GM10266 (cell line): ENCODE measurements around the gene ASPRV1.

Experiments
- DNase-seq: peaks from one replicate; pipeline ENCODE4 v3.0.0; 2012; ENCODE audit errors: extremely low spot score
- CTCF ChIP-seq: IDR thresholded peaks from 2 replicates; pipeline ENCODE4 v1.5.1; 2012; ENCODE audit warnings: mild to moderate bottlenecking, low read depth; ENCODE audit not compliant: control insufficient read depth, insufficient read depth; ENCODE audit errors: missing control alignments

ASPRV1 gene

DNA sequence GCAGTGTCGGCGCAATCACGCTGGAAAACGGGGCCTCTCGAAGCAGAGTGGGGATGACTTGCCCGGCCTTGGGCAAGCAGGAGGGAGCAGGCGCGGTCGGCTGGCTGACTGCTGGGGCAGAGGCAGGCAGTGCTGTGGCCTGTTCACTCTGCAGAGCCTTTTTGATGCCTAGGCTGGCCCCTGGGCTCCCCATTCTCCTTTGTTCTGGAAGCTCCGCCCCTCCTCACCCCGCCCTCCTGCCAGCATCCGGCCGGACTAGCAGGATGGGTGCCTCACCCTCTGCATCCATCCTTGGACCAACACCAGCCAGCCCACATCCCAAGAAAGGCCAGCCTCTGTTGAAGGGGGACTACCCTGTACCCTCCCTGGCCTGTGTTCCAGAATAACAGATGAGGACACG is at the start of gene ASPRV1:
TSS of gene ASPRV1 (minus strand) at position 136 of the 400 bp plus-strand sequence. CDS start 195 bp downstream, outside the sequence.
- no peak for DNase-seq
- TF ChIP-seq CTCF, result no peak

GRCh38 chr2:70010576-70011111 is 49.2 kb upstream of the ASPRV1 start:
- no peak for DNase-seq
- TF ChIP-seq CTCF, result no peak

- DNase-seq, result no peak
- no peak for TF ChIP-seq CTCF
These were observed 48.5 kb upstream of the ASPRV1 start for GRCh38 chr2:70009762-70010575.

- no peak for TF ChIP-seq CTCF
- DNase-seq, result no peak
These were observed 46.9 kb upstream of the ASPRV1 start for GRCh38 chr2:70008290-70008689.

GRCh38 chr2:70007151-70007550 is 45.7 kb upstream of the ASPRV1 start:
- DNase-seq, result no peak
- TF ChIP-seq CTCF, result no peak

DNA sequence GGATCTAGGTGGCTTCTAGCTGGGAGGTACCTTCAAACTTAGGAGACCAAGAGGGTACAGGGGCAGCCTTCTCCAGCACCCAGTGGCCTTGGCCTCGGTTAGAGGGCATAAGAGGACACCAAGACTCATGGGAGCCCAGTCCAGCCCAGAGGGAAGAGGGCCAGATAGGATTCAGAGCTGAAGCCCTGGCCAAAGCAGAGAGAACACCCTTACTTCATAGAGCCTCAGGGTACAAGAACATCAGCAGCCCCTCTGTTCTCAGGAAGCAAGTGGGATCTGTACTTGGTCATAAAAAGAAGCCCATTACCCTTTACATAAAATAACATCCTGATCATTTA is 45.0 kb upstream of the ASPRV1 start:
- TF ChIP-seq CTCF, result no peak
- DNase-seq, result no peak

- DNase-seq, result no peak
- no peak for TF ChIP-seq CTCF
These were observed 44.5 kb upstream of the ASPRV1 start for GRCh38 chr2:70005752-70006446.
